Ramos (cell line): Measurements from ENCODE around the gene RUNX1.

Experiments
- in situ Hi-C: fragments of 300-500 bp; cut with MboI; formaldehyde crosslinking; loops from one replicate; pipeline ENCODE4 v1.14.3; 2022; ENCODE audit warnings: low sequenced_read_pairs; ENCODE audit not compliant: unreplicated experiment

RUNX1 gene

GRCh38 chr21:35048706-35049617 is at the start of gene RUNX1:
Gene RUNX1, minus strand, starts transcription at chr21:35049302.
- in situ Hi-C loops, result loop anchor here (10.0 to 25.0 kb wide), 2 partner anchors 164 to 1238 kb away; no protein-coding TSS in a partner anchor

DNA sequence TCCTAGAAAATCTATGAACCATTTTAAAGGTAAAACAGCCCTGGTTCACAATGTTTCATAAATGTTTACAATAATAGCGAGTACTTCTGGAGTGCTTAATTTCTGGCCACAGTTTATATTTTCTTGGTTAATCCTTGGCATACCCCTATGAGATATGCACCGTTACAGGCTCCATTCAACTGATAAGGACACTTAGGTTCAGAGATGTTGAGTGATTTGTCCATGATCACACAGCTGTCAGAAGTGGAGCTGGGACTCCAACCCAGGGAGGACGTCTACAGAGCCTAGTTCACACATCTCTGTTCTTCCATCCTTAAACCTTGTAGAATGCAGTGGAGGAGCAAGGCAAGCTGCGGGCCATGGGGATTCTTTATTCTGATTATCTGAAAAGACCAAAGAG is 48.4 kb upstream of the RUNX1 start:
- in situ Hi-C loops, result no loop called here

- in situ Hi-C loops, result no loop called here
These were observed 47.9 kb upstream of the RUNX1 start for GRCh38 chr21:35096959-35097358.

GRCh38 chr21:35095859-35096291 is 46.8 kb upstream of the RUNX1 start:
- in situ Hi-C loops, result no loop called here

DNA sequence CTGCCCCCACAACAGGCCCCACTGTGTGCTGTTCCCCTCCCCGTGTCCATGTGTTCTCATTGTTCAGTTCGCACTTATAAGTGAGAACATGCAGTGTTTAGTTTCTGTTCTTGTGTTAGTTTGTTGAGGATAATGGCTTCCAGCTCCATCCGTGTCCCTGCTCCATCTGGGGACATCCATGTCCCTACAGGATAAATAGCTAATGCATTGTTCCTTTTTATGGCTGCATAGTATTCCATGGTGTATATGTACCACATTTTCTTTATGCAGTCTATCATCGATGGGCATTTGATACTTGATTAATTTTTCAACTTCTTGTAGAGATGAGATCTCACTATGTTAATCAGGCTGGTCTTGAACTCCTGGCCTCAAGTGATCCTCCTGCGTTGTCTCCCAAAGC is 44.4 kb upstream of the RUNX1 start:
- in situ Hi-C loops, result no loop called here

- in situ Hi-C loops, result no loop called here
These were observed 42.4 kb upstream of the RUNX1 start for GRCh38 chr21:35091496-35091895.

DNA sequence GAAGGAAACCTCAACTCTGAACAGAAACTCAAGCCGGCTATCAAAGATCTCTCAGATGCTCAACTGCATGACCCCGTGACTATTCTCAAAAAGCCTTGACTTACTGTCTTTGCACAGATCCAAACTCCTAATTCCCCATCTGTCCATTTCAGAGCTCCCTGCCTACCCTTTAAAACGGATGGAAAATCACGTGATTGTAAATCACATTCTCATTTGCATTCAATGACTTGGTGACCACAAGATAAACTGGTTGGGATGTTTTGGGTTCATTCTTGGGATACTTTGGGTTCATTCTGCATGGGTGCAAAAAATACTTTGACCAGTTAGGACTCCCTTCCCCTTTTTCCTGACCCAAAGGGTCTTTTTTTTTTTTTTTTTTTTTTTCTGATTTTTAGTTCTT is 41.3 kb upstream of the RUNX1 start:
- in situ Hi-C loops, result no loop called here

DNA sequence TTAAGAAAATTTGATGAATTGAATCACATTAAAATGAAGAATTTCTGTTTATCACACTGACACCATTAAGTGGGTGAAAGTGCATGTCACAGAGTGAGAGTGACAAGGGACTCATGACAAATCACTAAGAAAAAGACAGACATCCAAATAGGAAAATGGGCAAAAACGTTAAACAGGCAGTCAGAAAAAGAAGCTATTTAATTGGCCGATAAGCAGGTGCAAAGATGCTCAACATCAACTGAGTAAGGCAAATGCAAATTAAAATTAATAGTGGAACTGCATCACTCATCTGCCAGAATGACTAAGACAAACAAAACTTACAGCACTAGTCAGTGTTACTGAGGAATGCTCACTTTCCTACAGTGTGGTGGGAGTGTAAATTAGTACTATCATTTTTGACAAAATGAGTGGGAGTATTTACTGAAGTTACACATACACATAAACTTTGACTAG is 39.2 kb upstream of the RUNX1 start:
- in situ Hi-C loops, result no loop called here

GRCh38 chr21:35086357-35086756 is 37.3 kb upstream of the RUNX1 start:
- in situ Hi-C loops, result no loop called here

DNA sequence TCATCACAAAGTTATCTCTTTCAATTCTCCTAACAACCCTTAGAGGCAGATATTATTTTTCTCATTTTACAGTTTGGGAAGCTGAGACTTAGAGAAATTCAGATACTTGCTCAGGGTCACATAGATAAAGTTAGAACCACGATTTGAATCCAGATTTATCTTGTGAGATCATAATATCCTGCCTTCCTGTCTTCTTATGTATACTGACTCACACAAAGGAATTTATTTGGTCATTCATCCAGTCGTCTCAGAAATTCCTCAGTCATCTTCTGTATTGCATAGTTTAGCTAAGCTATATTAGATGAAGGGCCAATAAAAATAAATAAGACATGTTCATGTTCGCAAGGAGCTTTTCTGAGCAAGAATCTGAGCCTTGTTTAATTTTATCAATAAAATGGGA is 35.8 kb upstream of the RUNX1 start:
- in situ Hi-C loops, result no loop called here

GRCh38 chr21:35083246-35083645 is 34.1 kb upstream of the RUNX1 start:
- in situ Hi-C loops, result no loop called here

GRCh38 chr21:35081861-35082260 is 32.8 kb upstream of the RUNX1 start:
- in situ Hi-C loops, result no loop called here

- in situ Hi-C loops, result no loop called here
These were observed 30.1 kb upstream of the RUNX1 start for GRCh38 chr21:35079181-35079580.

- in situ Hi-C loops, result no loop called here
These were observed 28.9 kb upstream of the RUNX1 start for GRCh38 chr21:35077975-35078374.

DNA sequence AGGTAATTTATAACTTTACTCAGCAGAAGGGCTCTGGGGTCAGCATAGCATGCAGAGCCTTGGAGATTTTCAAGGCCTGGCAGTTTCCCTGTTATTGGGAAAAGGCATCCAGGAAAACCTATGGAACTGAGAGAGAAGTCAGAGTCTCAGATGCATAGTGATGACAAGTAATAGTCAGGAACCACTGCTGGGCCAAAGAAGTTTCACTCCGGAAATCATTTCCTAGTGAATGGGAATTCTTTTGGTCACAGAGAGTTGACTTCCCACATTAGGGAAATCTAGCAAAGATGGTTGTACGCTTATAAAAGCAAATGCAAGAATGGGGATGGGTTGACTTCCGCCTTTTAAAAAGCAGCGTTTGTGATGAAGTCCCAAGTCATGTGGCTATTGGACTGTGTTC is 28.4 kb upstream of the RUNX1 start:
- in situ Hi-C loops, result no loop called here

DNA sequence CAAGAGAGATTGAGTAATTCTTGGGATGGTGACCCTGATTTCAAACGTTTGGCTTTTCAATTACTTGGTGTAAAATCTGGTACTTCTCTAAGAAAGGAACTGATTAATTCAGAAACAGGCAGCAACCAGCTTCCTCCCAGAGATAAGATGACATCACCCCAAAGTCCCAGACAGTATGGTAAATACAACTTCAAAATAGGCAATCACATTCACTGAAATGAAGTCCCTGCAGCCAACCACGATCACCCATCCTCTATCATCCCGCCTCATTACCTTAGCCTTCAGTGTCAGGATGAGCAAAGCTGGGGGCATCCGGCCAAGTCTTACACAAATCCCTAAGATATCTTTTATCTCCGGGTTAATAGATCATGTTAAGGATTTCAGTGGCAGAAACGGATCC is 26.4 kb upstream of the RUNX1 start:
- in situ Hi-C loops, result no loop called here

DNA sequence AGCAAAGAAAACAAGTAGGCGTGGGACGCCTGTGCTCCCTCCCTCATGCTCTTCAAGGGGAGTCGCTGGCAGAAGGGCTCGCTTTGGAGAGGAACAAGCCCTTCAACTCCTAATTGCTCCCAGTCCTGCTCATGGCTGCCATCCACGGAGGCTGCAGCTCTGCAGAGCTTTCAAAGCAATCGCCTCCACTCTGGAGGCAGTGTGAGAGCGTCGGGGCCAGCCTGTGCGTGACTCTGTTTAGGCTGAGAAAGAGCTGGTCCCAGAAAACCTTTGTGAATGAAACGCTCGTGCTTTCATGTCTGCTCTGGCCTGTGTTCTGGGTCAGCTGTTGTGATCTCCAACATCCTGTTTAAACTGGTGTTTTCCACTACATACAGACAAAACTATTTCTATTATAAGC is 23.9 kb upstream of the RUNX1 start:
- in situ Hi-C loops, result no loop called here

- in situ Hi-C loops, result no loop called here
These were observed 23.5 kb upstream of the RUNX1 start for GRCh38 chr21:35072557-35072956.

GRCh38 chr21:35071347-35071746 is 22.2 kb upstream of the RUNX1 start:
- in situ Hi-C loops, result no loop called here

GRCh38 chr21:35070436-35070835 is 21.3 kb upstream of the RUNX1 start:
- in situ Hi-C loops, result no loop called here

- in situ Hi-C loops, result no loop called here
These were observed 17.7 kb upstream of the RUNX1 start for GRCh38 chr21:35066824-35067223.
